GM23248 (cell line): ENCODE measurements around the gene CDC42EP4. TPM values are rescaled to one million over a fixed set of nuclear protein-coding genes. Genes with fewer than 3 reads are reported as not detected.

Experiments used
- DNase-seq: peaks from one replicate; pipeline ENCODE4 v3.0.0-alpha.2; 2015
- H2AFZ ChIP-seq: fragments of 200-600 bp; sonication (generic); 2 replicates; pipeline ENCODE4 v1.6.1; 2016; ENCODE audit warnings: antibody characterized with exemption
- H3F3A ChIP-seq: fragments of 200-600 bp; sonication (generic); 2 replicates; pipeline ENCODE4 v1.6.1; 2016; ENCODE audit warnings: mild to moderate bottlenecking, antibody characterized with exemption, mixed run types; ENCODE audit not compliant: insufficient read depth
- H3K27ac ChIP-seq: fragments of 200-600 bp; sonication (generic); 2 replicates; pipeline ENCODE4 v1.5.1; 2016; ENCODE audit warnings: mild to moderate bottlenecking
- H3K27me3 ChIP-seq: fragments of 200-600 bp; sonication (generic); replicated peaks from 2 replicates; pipeline ENCODE4 v1.6.1; 2016; ENCODE audit warnings: mild to moderate bottlenecking; ENCODE audit not compliant: insufficient read depth
- H3K36me3 ChIP-seq: fragments of 200-600 bp; sonication (generic); 2 replicates; pipeline ENCODE4 v1.6.1; 2016; ENCODE audit warnings: low read depth, mild to moderate bottlenecking
- H3K4me1 ChIP-seq: fragments of 200-600 bp; sonication (generic); 2 replicates; pipeline ENCODE4 v1.6.1; 2016; ENCODE audit warnings: mild to moderate bottlenecking; ENCODE audit not compliant: insufficient read depth
- H3K4me2 ChIP-seq: fragments of 200-600 bp; sonication (generic); one replicate; pipeline ENCODE4 v1.6.1; 2016; ENCODE audit warnings: mild to moderate bottlenecking; ENCODE audit not compliant: unreplicated experiment
- H3K4me3 ChIP-seq: fragments of 200-600 bp; sonication (generic); 2 replicates; pipeline ENCODE4 v1.5.1; 2016; ENCODE audit warnings: mild to moderate bottlenecking
- H3K79me2 ChIP-seq: fragments of 200-600 bp; sonication (generic); 2 replicates; pipeline ENCODE4 v1.6.1; 2016; ENCODE audit warnings: mild to moderate bottlenecking; ENCODE audit not compliant: insufficient read depth
- H3K9ac ChIP-seq: fragments of 200-600 bp; sonication (generic); 2 replicates; pipeline ENCODE4 v1.6.1; 2016; ENCODE audit warnings: mild to moderate bottlenecking
- H3K9me2 ChIP-seq: fragments of 200-600 bp; sonication (generic); 2 replicates; pipeline ENCODE4 v1.6.1; 2016; ENCODE audit warnings: mixed run types, mild to moderate bottlenecking, moderate library complexity; ENCODE audit not compliant: insufficient read depth
- H3K9me3 ChIP-seq: fragments of 200-600 bp; sonication (generic); one replicate; pipeline ENCODE4 v1.6.1; 2017; ENCODE audit warnings: low read depth
- H4K20me1 ChIP-seq: fragments of 200-600 bp; sonication (generic); 2 replicates; pipeline ENCODE4 v1.6.0; 2016; ENCODE audit not compliant: insufficient read depth
- EZH2 ChIP-seq: fragments of 200-600 bp; sonication (generic); IDR thresholded peaks from 2 replicates; pipeline ENCODE4 v1.6.1; 2018; ENCODE audit warnings: antibody characterized with exemption, mild to moderate bottlenecking; ENCODE audit not compliant: insufficient read depth, poor library complexity, severe bottlenecking
- EZH2phosphoT487 ChIP-seq: fragments of 200-600 bp; sonication (generic); IDR thresholded peaks from 2 replicates; pipeline ENCODE4 v1.6.1; 2018; ENCODE audit warnings: antibody characterized with exemption, moderate library complexity, mild to moderate bottlenecking, low read depth; ENCODE audit not compliant: insufficient read depth
- WGBS, 2 experiments: methylation state at CpG; one replicate each; pipeline ENCODE4 v1.1.6; 2015 to 2017; ENCODE audit warnings: low lambda C conversion rate in 2 of 2, low coverage in 1 of 2; ENCODE audit errors: missing lambda C conversion rate in 2 of 2; 5-methylcytosine and 5-hydroxymethylcytosine counted together
- in situ Hi-C: fragments of 300-500 bp; cut with MboI; formaldehyde crosslinking; loops from 2 replicates; pipeline ENCODE4 v1.15.0; 2020
- polyA plus RNA-seq: library from polyadenylated mRNA; unstranded; fragments of >200 nt; fragmentation: Nextera tagmentation; extraction: Ambion mirVana; gene quantifications from 2 replicates; pipeline ENCODE4 v1.2.1, GENCODE V29; 2016
- total RNA-seq: library from RNA; depleted of rRNA; stranded (reverse); fragments of >200 nt; shearing (Covaris generic); gene quantifications from 2 replicates; pipeline ENCODE4 v1.2.3, GENCODE V29; 2014

The CDC42EP4 gene
- total and polyA plus RNA-seq, 2 experiments from 2014 or later: 31.2 to 34.6 TPM

GRCh38 chr17:73342541-73343167, 30.9 kb upstream of the CDC42EP4 start:
- Histone ChIP-seq H4K20me1 (no peaks in the 10 kb centered on the region), H3K9me3 (no peaks in the 10 kb centered on the region), H2AFZ (peak overlapping the region; percentile 92), H3F3A (peaks cover 18% of the 10 kb centered on the region), H3K27me3 (no peaks in the 10 kb centered on the region), H3K9me2 (no peaks in the 10 kb centered on the region), H3K4me1 (peaks cover 44% of the 10 kb centered on the region), H3K4me3 (peak overlapping the region; percentile 59), H3K79me2 (no peaks in the 10 kb centered on the region), H3K9ac (peak overlapping the region; percentile 63), H3K4me2 (peak overlapping the region; percentile 77), H3K36me3 (no peaks in the 10 kb centered on the region), H3K27ac (peak overlapping the region; percentile 87)
- DNase-seq: peak; percentile 60
- in situ Hi-C loops: no loop called here
- WGBS, 2 experiments: 0 to 2% methylated on average over 6 to 7 of the region's 7 CpGs
- TF ChIP-seq EZH2phosphoT487 (no peak), EZH2 (no peak)

GRCh38 chr17:73342050-73342522, 30.3 kb upstream of the CDC42EP4 start:
- Histone ChIP-seq H3K9ac (peak overlapping the region; percentile 46; the same call in 1 of the 2 replicates), H3K4me1 (peaks cover 44% of the 10 kb centered on the region), H3K4me2 (peak overlapping the region; percentile 16)

GRCh38 chr17:73341350-73342049, 29.7 kb upstream of the CDC42EP4 start:
- Histone ChIP-seq H3K27me3 (no peaks in the 10 kb centered on the region), H3K9me2 (no peaks in the 10 kb centered on the region), H2AFZ (peak overlapping the region; percentile 13), H3K9me3 (no peaks in the 10 kb centered on the region), H3K9ac (peak overlapping the region; percentile 46; the same call in 1 of the 2 replicates), H3K36me3 (no peaks in the 10 kb centered on the region), H3K79me2 (no peaks in the 10 kb centered on the region), H3F3A (peaks cover 18% of the 10 kb centered on the region), H3K4me1 (peaks cover 44% of the 10 kb centered on the region), H4K20me1 (no peaks in the 10 kb centered on the region), H3K27ac (peak overlapping the region; percentile 87), H3K4me2 (no peak overlapping the region), H3K4me3 (no peak overlapping the region)
- no peak for DNase-seq
- in situ Hi-C loops: no loop called here
- TF ChIP-seq EZH2 (no peak), EZH2phosphoT487 (no peak)
- WGBS, 2 experiments: 42% methylated on average over 15 of the region's 15 CpGs

More at GRCh38 chr17:73342050-73342522, 30.3 kb upstream of the CDC42EP4 start:
- Histone ChIP-seq H3K27ac (peak overlapping the region; percentile 87), H3K27me3 (no peaks in the 10 kb centered on the region), H3K79me2 (no peaks in the 10 kb centered on the region), H3K4me3 (no peak overlapping the region), H2AFZ (peak overlapping the region; percentile 23; the same call in 1 of the 2 replicates), H3F3A (peaks cover 18% of the 10 kb centered on the region), H3K9me2 (no peaks in the 10 kb centered on the region), H3K9me3 (no peaks in the 10 kb centered on the region), H3K36me3 (no peaks in the 10 kb centered on the region), H4K20me1 (no peaks in the 10 kb centered on the region)
- 16 to 20% methylated on average over 10 to 12 of the region's 12 CpGs for WGBS, 2 experiments
- no peak for TF ChIP-seq EZH2
- TF ChIP-seq EZH2phosphoT487: no peak
- in situ Hi-C loops: no loop called here
- DNase-seq: peak; percentile 90

GRCh38 chr17:73340093-73340596, 28.3 kb upstream of the CDC42EP4 start:
- in situ Hi-C loops: no loop called here

More at GRCh38 chr17:73340093-73340596, 28.3 kb upstream of the CDC42EP4 start:
- Histone ChIP-seq H3K79me2 (no peaks in the 10 kb centered on the region), H3F3A (peaks cover 18% of the 10 kb centered on the region), H3K9me2 (no peaks in the 10 kb centered on the region), H3K9ac (peak overlapping the region; percentile 46), H3K4me2 (peak overlapping the region; percentile 66), H4K20me1 (no peaks in the 10 kb centered on the region), H3K27ac (peak overlapping the region; percentile 87), H3K4me3 (peak overlapping the region; percentile 48), H3K27me3 (no peaks in the 10 kb centered on the region), H2AFZ (peak overlapping the region; percentile 52), H3K9me3 (no peaks in the 10 kb centered on the region), H3K4me1 (peaks cover 44% of the 10 kb centered on the region), H3K36me3 (no peaks in the 10 kb centered on the region)
- 1 to 6% methylated on average over 7 of the region's 7 CpGs for WGBS, 2 experiments
- no peak for TF ChIP-seq EZH2
- TF ChIP-seq EZH2phosphoT487: 0 out of 2 replicates have a peak, but pooled peaks have one; percentile 50
- DNase-seq: peak; percentile 97
